ENCODE results near the gene MAN2A2.

GRCh38 chr15:90909976-90910375 is 6.9 kb downstream of the MAN2A2 start:
- TF ChIP-seq POLR2AphosphoS5 (IDR thresholded peaks at IDR 0.05) (no peak), POLR2A (IDR thresholded peaks at IDR 0.05) (no peak), CTCF (IDR thresholded peaks at IDR 0.05) (no peak), EP300 (IDR thresholded peaks at IDR 0.05) (no peak)

All from stomach (tissue), 4 donors.